ENCODE data around the gene OPRL1. TPM values are rescaled to one million over a fixed set of nuclear protein-coding genes. Genes with fewer than 3 reads are reported as not detected.

Gene OPRL1
- polyA plus RNA-seq, 3 donors: 7.0 to 9.0 (median 8.8) TPM

DNA sequence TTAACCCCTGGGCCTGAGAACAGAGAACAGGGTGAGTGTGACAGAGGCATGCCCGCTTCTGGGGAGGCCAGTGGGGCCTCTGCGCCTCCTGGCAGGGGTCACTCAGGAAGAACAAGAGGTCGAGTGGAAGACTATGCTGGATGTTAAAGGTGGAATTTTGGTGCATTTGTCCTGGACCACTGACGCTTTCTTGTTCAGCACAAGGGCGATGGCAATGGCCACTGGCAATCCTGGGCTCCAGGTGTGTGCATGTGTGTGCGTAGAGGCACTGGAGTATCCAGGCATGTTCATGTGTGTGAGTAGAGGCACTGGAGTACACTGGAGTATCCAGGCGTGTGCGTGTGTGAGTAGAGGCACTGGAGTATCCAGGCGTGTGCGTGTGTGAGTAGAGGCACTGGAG lies 51.0 kb downstream of the OPRL1 start:
- H3K4me2 ChIP-seq (replicated peaks; ENCODE audit: extremely low read depth, low read length, poor library complexity, severe bottlenecking): no peak overlapping the region
- H3K27ac ChIP-seq (ENCODE audit: low read depth in 1 of 2, low read length in 2 of 2): no peak overlapping the region
- no peak overlapping the region for H2AFZ ChIP-seq (ENCODE audit: insufficient read depth, low read depth, low read length, poor library complexity, severe bottlenecking)
- Mint-ChIP-seq H3K27ac (no peak overlapping the region), H3K36me3 (no peaks in the 10 kb centered on the region), H3K9me3 (peaks cover 0 to 3% (median 0%) of the 10 kb centered on the region in 7 donors), H3K4me1 (no peaks in the 10 kb centered on the region), H3K27me3 (ENCODE audit: low read depth in 3 of 3) (peaks cover 4 to 9% (median 9%) of the 10 kb centered on the region in 3 donors), H3K4me3 (no peak overlapping the region)
- H3K4me1 ChIP-seq (ENCODE audit: control insufficient read depth in 1 of 2, insufficient read depth in 2 of 2, low read length in 2 of 2): no peaks in the 10 kb centered on the region
- no peaks in the 10 kb centered on the region for H3K27me3 ChIP-seq (ENCODE audit: control insufficient read depth in 2 of 2, insufficient read depth in 2 of 2, low read length in 2 of 2)
- H3K4me3 ChIP-seq (replicated peaks in 1 of 3; ENCODE audit: low read depth in 2 of 3, low read length in 3 of 3): no peak overlapping the region
- 98% methylated on average over 10 of the region's 10 CpGs for WGBS (ENCODE audit: insufficient coverage)
- DNase-seq: no peak
- no peak overlapping the region for H3K9ac ChIP-seq (ENCODE audit: insufficient read depth, low read length, poor library complexity, severe bottlenecking)
- intact Hi-C loops (cut with micrococcal nuclease): no loop called here
- no peaks in the 10 kb centered on the region for H3K36me3 ChIP-seq (replicated peaks in 1 of 2; ENCODE audit: control insufficient read depth in 1 of 2, insufficient read depth in 2 of 2, low read length in 2 of 2)
- H4K20me1 ChIP-seq (ENCODE audit: insufficient read depth, low read length): no peaks in the 10 kb centered on the region
- H3K9me3 ChIP-seq (replicated peaks in 1 of 2; ENCODE audit: control insufficient read depth in 1 of 2, insufficient read depth in 1 of 2, low read length in 2 of 2): no peaks in the 10 kb centered on the region
- H3K79me2 ChIP-seq (ENCODE audit: insufficient read depth, low read length): no peaks in the 10 kb centered on the region
- TF ChIP-seq CTCF (IDR thresholded peaks at IDR 0.05): no peak

- Histone ChIP-seq H3K9ac (ENCODE audit: insufficient read depth, low read length, poor library complexity, severe bottlenecking) (no peak overlapping the region), H3K4me2 (replicated peaks; ENCODE audit: extremely low read depth, low read length, poor library complexity, severe bottlenecking) (no peak overlapping the region), H3K79me2 (ENCODE audit: insufficient read depth, low read length) (no peaks in the 10 kb centered on the region), H4K20me1 (ENCODE audit: insufficient read depth, low read length) (no peaks in the 10 kb centered on the region), H3K9me3 (replicated peaks in 1 of 2; ENCODE audit: control insufficient read depth in 1 of 2, insufficient read depth in 1 of 2, low read length in 2 of 2) (no peaks in the 10 kb centered on the region), H2AFZ (ENCODE audit: insufficient read depth, low read depth, low read length, poor library complexity, severe bottlenecking) (no peak overlapping the region), H3K36me3 (replicated peaks in 1 of 2; ENCODE audit: control insufficient read depth in 1 of 2, insufficient read depth in 2 of 2, low read length in 2 of 2) (no peaks in the 10 kb centered on the region), H3K4me1 (ENCODE audit: control insufficient read depth in 1 of 2, insufficient read depth in 2 of 2, low read length in 2 of 2) (no peaks in the 10 kb centered on the region), H3K27me3 (ENCODE audit: control insufficient read depth in 2 of 2, insufficient read depth in 2 of 2, low read length in 2 of 2) (no peaks in the 10 kb centered on the region), H3K4me3 (replicated peaks in 1 of 3; ENCODE audit: low read depth in 2 of 3, low read length in 3 of 3) (no peak overlapping the region), H3K27ac (ENCODE audit: low read depth in 1 of 2, low read length in 2 of 2) (no peak overlapping the region)
- Mint-ChIP-seq H3K36me3 (no peaks in the 10 kb centered on the region), H3K27me3 (ENCODE audit: low read depth in 3 of 3) (peaks cover 4 to 9% (median 9%) of the 10 kb centered on the region in 3 donors), H3K4me1 (no peaks in the 10 kb centered on the region), H3K9me3 (peaks cover 0 to 3% (median 0%) of the 10 kb centered on the region in 7 donors), H3K27ac (no peak overlapping the region), H3K4me3 (no peak overlapping the region)
- no peak for TF ChIP-seq CTCF (IDR thresholded peaks at IDR 0.05)
- DNase-seq: no peak
- intact Hi-C loops (cut with micrococcal nuclease): no loop called here
- WGBS (ENCODE audit: insufficient coverage): 93% methylated on average over 4 of the region's 4 CpGs
Observed at GRCh38 chr20:64131406-64131805, 51.5 kb downstream of the OPRL1 start.

Data from CD14-positive monocyte (primary cell).